K562 (cell line): ENCODE measurements around the gene NHLH1. TPM values are rescaled to one million over a fixed set of nuclear protein-coding genes. Genes with fewer than 3 reads are reported as not detected.
A peak's percentile ranks its signal among the peaks of the same experiment; 100 is the strongest.

Source experiments
- CTCF ChIP-seq, 3 experiments: IDR thresholded peaks in 2 of 3; conservative IDR thresholded peaks in 1 of 3; 2 replicates each; pipeline ENCODE4 v1.5.1; 2011 to 2012; ENCODE audit warnings: low read length in 3 of 3, mild to moderate bottlenecking in 3 of 3, control low read depth in 2 of 3, improper control_type of control experiment in 1 of 3, inconsistent platforms in 1 of 3, low read depth in 1 of 3, mixed read lengths in 1 of 3, moderate library complexity in 1 of 3; ENCODE audit not compliant: insufficient read depth in 2 of 3
- MCM2 ChIP-seq: fragments of 450-650 bp; IDR thresholded peaks from 2 replicates; pipeline ENCODE4 v1.6.1; 2017; ENCODE audit warnings: low read depth, mild to moderate bottlenecking
- MEIS2 ChIP-seq: fragments of 450-650 bp; IDR thresholded peaks from 2 replicates; pipeline ENCODE4 v1.6.1; 2014; ENCODE audit warnings: mild to moderate bottlenecking; ENCODE audit not compliant: partially characterized antibody
- PHF20 ChIP-seq: fragments of 450-650 bp; IDR thresholded peaks from 2 replicates; pipeline ENCODE4 v1.6.1; 2018; ENCODE audit not compliant: partially characterized antibody
- REST ChIP-seq, 2 experiments: fragments of 450-650 bp; formaldehyde crosslinking in 1 of 2; IDR thresholded peaks; 2 replicates each; pipeline versions ENCODE4 v1.4.0 to v1.6.1; 2014 to 2020; ENCODE audit warnings: mild to moderate bottlenecking in 2 of 2, borderline replicate concordance in 1 of 2, low read depth in 1 of 2
- polyA plus RNA-seq, 8 experiments: library from polyadenylated mRNA; depleted of rRNA in 4 of 8; stranded (reverse) in 5 of 8; unstranded in 3 of 8; fragments of >200 nt; fragmentation: Nextera tagmentation in 2 of 8; fragmentation: Illumina TruSeq in 1 of 8; extraction: Ambion mirVana in 2 of 8; extraction: Trizol in 1 of 8; gene quantifications; 2 replicates each; pipeline versions ENCODE4 v1.2.1 to v1.2.3, GENCODE V29; 2011 to 2014; ENCODE audit warnings: inconsistent platforms in 1 of 8, missing spikeins in 1 of 8
- total RNA-seq, 7 experiments: library from RNA; depleted of rRNA in 6 of 7; stranded (reverse); fragments of >200 nt in 6 of 7; fragmentation: Illumina TruSeq in 2 of 7; extraction: Trizol in 2 of 7; gene quantifications; 2 replicates each; pipeline versions ENCODE4 v1.2.1 to v1.2.3, GENCODE V29; 2011 to 2021; ENCODE audit warnings: low replicate concordance in 1 of 7
- TF ChIP-seq, protein P1 (sequence below): sonication (generic); formaldehyde crosslinking; IDR thresholded peaks from 2 replicates; pipeline ENCODE4 v1.8.1; 2023; ENCODE audit warnings: mild to moderate bottlenecking, missing genetic modification reagents

NHLH1 gene
- total and polyA plus RNA-seq, 9 of the 15 experiments (the other 6 are each of a cell fraction or from before 2014, with no cell fraction given): 0.09 to 1.3 (median 0.35) TPM; not detected in 1

- TF ChIP-seq, protein P1, sequence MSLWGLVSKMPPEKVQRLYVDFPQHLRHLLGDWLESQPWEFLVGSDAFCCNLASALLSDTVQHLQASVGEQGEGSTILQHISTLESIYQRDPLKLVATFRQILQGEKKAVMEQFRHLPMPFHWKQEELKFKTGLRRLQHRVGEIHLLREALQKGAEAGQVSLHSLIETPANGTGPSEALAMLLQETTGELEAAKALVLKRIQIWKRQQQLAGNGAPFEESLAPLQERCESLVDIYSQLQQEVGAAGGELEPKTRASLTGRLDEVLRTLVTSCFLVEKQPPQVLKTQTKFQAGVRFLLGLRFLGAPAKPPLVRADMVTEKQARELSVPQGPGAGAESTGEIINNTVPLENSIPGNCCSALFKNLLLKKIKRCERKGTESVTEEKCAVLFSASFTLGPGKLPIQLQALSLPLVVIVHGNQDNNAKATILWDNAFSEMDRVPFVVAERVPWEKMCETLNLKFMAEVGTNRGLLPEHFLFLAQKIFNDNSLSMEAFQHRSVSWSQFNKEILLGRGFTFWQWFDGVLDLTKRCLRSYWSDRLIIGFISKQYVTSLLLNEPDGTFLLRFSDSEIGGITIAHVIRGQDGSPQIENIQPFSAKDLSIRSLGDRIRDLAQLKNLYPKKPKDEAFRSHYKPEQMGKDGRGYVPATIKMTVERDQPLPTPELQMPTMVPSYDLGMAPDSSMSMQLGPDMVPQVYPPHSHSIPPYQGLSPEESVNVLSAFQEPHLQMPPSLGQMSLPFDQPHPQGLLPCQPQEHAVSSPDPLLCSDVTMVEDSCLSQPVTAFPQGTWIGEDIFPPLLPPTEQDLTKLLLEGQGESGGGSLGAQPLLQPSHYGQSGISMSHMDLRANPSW: no peak
- TF ChIP-seq PHF20 (no peak), CTCF (IDR thresholded peaks at IDR 0.05 in 2 of 3, conservative IDR thresholded peaks at IDR 0.05 in 1 of 3; ENCODE audit: insufficient read depth in 2 of 3, low read depth in 1 of 3, low read length in 3 of 3) (peak in 1 of 3 experiments; percentile 17; a peak in 1 of 6 replicates), REST (IDR thresholded peaks at IDR 0.05; ENCODE audit: borderline replicate concordance) (peak; percentile 11; the same call in 1 of the 2 replicates), REST (CRISPR knock-in tag; IDR thresholded peaks at IDR 0.05; ENCODE audit: low read depth) (no peak), MEIS2 (peak; percentile 88), MCM2 (no peak)
These were observed 7.2 kb upstream of the NHLH1 start (continued) for GRCh38 chr1:160359559-160360226.
